WTC11 (cell line): Measurements from ENCODE around the gene ADSL. TPM values are rescaled to one million over a fixed set of nuclear protein-coding genes. Genes with fewer than 3 reads are reported as not detected.

ENCODE experiments used
- ATAC-seq: fragments of 200-7000 bp; cut with Tn5 transposase; 2 replicates; pipeline ENCODE4 v1.10.0; 2021; ENCODE audit warnings: mild to moderate bottlenecking, moderate library complexity
- CTCF ChIA-PET: fragments of 300-600 bp; sonication (Branson Sonifier 250); formaldehyde crosslinking; loops from one replicate; lab custom pipeline; 2021; ENCODE audit warnings: antibody characterized with exemption; lab: Charles Lee
- POLR2A ChIA-PET: fragments of 350-600 bp; sonication (Branson Sonifier 250); formaldehyde crosslinking; loops from one replicate; lab custom pipeline; 2021; ENCODE audit warnings: antibody characterized with exemption; lab: Charles Lee
- DNase-seq: peaks from one replicate; pipeline ENCODE4 v3.0.0; 2021; ENCODE audit warnings: low spot score
- H3K27ac Mint-ChIP-seq: 2 replicates; pipeline ENCODE4 v1.8.0; 2021; ENCODE audit warnings: mixed read lengths
- H3K27me3 Mint-ChIP-seq: 2 replicates; pipeline ENCODE4 v1.8.0; 2021; ENCODE audit warnings: low read depth, mild to moderate bottlenecking, moderate library complexity, mixed read lengths
- H3K36me3 Mint-ChIP-seq: 2 replicates; pipeline ENCODE4 v1.8.0; 2021; ENCODE audit warnings: mixed read lengths
- H3K4me1 Mint-ChIP-seq: 2 replicates; pipeline ENCODE4 v1.8.0; 2022; ENCODE audit warnings: mixed read lengths
- H3K4me3 Mint-ChIP-seq: 2 replicates; pipeline ENCODE4 v1.8.0; 2021; ENCODE audit warnings: mild to moderate bottlenecking, moderate library complexity, mixed read lengths
- H3K9me3 Mint-ChIP-seq: 2 replicates; pipeline ENCODE4 v1.8.0; 2021; ENCODE audit warnings: mixed read lengths
- AFF4 ChIP-seq: sonication (generic); formaldehyde crosslinking; IDR thresholded peaks from 2 replicates; pipeline ENCODE4 v1.8.1; 2023; ENCODE audit warnings: mild to moderate bottlenecking, missing genetic modification reagents, borderline replicate concordance
- CREM ChIP-seq: sonication (generic); formaldehyde crosslinking; IDR thresholded peaks from 2 replicates; pipeline ENCODE4 v1.8.1; 2022; ENCODE audit warnings: mild to moderate bottlenecking, missing genetic modification reagents, moderate library complexity
- CTCF ChIP-seq: fragments of 200-600 bp; IDR thresholded peaks from 2 replicates; pipeline ENCODE4 v1.8.0; 2022; ENCODE audit warnings: antibody characterized with exemption
- E2F4 ChIP-seq: sonication (generic); formaldehyde crosslinking; IDR thresholded peaks from 2 replicates; pipeline ENCODE4 v1.8.1; 2022; ENCODE audit warnings: low read depth, mild to moderate bottlenecking, moderate library complexity, missing genetic modification reagents, borderline replicate concordance
- E2F5 ChIP-seq: sonication (generic); formaldehyde crosslinking; IDR thresholded peaks from 2 replicates; pipeline ENCODE4 v1.8.1; 2022; ENCODE audit warnings: mild to moderate bottlenecking, moderate library complexity, missing genetic modification reagents
- ELF4 ChIP-seq: sonication (generic); formaldehyde crosslinking; IDR thresholded peaks from 2 replicates; pipeline ENCODE4 v1.8.1; 2022; ENCODE audit warnings: low read depth, mild to moderate bottlenecking, moderate library complexity, missing genetic modification reagents
- ETV6 ChIP-seq: sonication (generic); formaldehyde crosslinking; IDR thresholded peaks from 2 replicates; pipeline ENCODE4 v1.8.1; 2022; ENCODE audit warnings: mild to moderate bottlenecking, missing genetic modification reagents
- FOXK1 ChIP-seq: sonication (generic); formaldehyde crosslinking; IDR thresholded peaks from 2 replicates; pipeline ENCODE4 v1.8.0; 2022; ENCODE audit warnings: mild to moderate bottlenecking, moderate library complexity, missing genetic modification reagents
- GABPB1 ChIP-seq: sonication (generic); formaldehyde crosslinking; IDR thresholded peaks from 2 replicates; pipeline ENCODE4 v1.8.1; 2023; ENCODE audit warnings: mild to moderate bottlenecking, missing genetic modification reagents
- IRF1 ChIP-seq: sonication (generic); formaldehyde crosslinking; IDR thresholded peaks from 2 replicates; pipeline ENCODE4 v1.8.0; 2023; ENCODE audit warnings: missing genetic modification reagents
- MXD4 ChIP-seq: fragments of 250-450 bp; sonication (Bioruptor Pico); IDR thresholded peaks from 2 replicates; pipeline ENCODE4 v1.8.0; 2021; ENCODE audit warnings: mild to moderate bottlenecking, moderate library complexity, borderline replicate concordance
- NFATC4 ChIP-seq: fragments of 250-450 bp; sonication (Bioruptor Pico); IDR thresholded peaks from 2 replicates; pipeline ENCODE4 v1.9.0; 2021; ENCODE audit warnings: mild to moderate bottlenecking
- NFE2L1 ChIP-seq: sonication (generic); formaldehyde crosslinking; IDR thresholded peaks from 2 replicates; pipeline ENCODE4 v1.8.1; 2023; ENCODE audit warnings: missing genetic modification reagents
- NR3C1 ChIP-seq: sonication (generic); formaldehyde crosslinking; conservative IDR thresholded peaks from 2 replicates; pipeline ENCODE4 v1.8.1; 2023; ENCODE audit warnings: low read depth, mild to moderate bottlenecking, missing genetic modification reagents
- RELA ChIP-seq: sonication (generic); formaldehyde crosslinking; IDR thresholded peaks from 2 replicates; pipeline ENCODE4 v1.8.1; 2022; ENCODE audit warnings: missing genetic modification reagents, mild to moderate bottlenecking, borderline replicate concordance
- RORB ChIP-seq: fragments of 250-450 bp; sonication (Bioruptor Pico); IDR thresholded peaks from 2 replicates; pipeline ENCODE4 v1.9.0; 2021; ENCODE audit warnings: mild to moderate bottlenecking
- SMAD4 ChIP-seq: sonication (generic); formaldehyde crosslinking; IDR thresholded peaks from 2 replicates; pipeline ENCODE4 v1.8.0; 2022; ENCODE audit warnings: mild to moderate bottlenecking, missing genetic modification reagents
- STAT6 ChIP-seq: sonication (generic); formaldehyde crosslinking; conservative IDR thresholded peaks from 2 replicates; pipeline ENCODE4 v1.8.1; 2023; ENCODE audit warnings: mild to moderate bottlenecking, low read depth, missing genetic modification reagents, moderate library complexity
- TEAD1 ChIP-seq: sonication (generic); formaldehyde crosslinking; IDR thresholded peaks from 2 replicates; pipeline ENCODE4 v1.8.0; 2022; ENCODE audit warnings: mild to moderate bottlenecking, missing genetic modification reagents
- USF1 ChIP-seq: sonication (generic); formaldehyde crosslinking; IDR thresholded peaks from 2 replicates; pipeline ENCODE4 v1.8.0; 2022; ENCODE audit warnings: mild to moderate bottlenecking, missing genetic modification reagents
- ZBTB21 ChIP-seq: sonication (generic); formaldehyde crosslinking; IDR thresholded peaks from 2 replicates; pipeline ENCODE4 v1.8.1; 2023; ENCODE audit warnings: mild to moderate bottlenecking, missing genetic modification reagents, borderline replicate concordance
- ZNF232 ChIP-seq: sonication (generic); formaldehyde crosslinking; IDR thresholded peaks from 2 replicates; pipeline ENCODE4 v1.8.0; 2022; ENCODE audit warnings: mild to moderate bottlenecking, missing genetic modification reagents
- ZNF263 ChIP-seq: sonication (generic); formaldehyde crosslinking; IDR thresholded peaks from 2 replicates; pipeline ENCODE4 v1.8.1; 2022; ENCODE audit warnings: low read depth, mild to moderate bottlenecking, moderate library complexity, missing genetic modification reagents
- ZNF317 ChIP-seq: sonication (generic); formaldehyde crosslinking; IDR thresholded peaks from 2 replicates; pipeline ENCODE4 v1.8.1; 2023; ENCODE audit warnings: low read depth, mild to moderate bottlenecking, moderate library complexity, missing genetic modification reagents, borderline replicate concordance
- ZNF416 ChIP-seq: fragments of 250-450 bp; sonication (Bioruptor Pico); IDR thresholded peaks from 2 replicates; pipeline ENCODE4 v1.9.0; 2021; ENCODE audit warnings: mild to moderate bottlenecking, inconsistent platforms
- total RNA-seq: library from RNA; stranded (reverse); gene quantifications from 3 replicates; pipeline ENCODE4 v1.2.3, GENCODE V29; 2021

Gene ADSL
- total RNA-seq, 1 experiment from 2014 or later, result 154 TPM

- Mint-ChIP-seq H3K4me3 (no peak overlapping the region), H3K9me3 (no peaks in the 10 kb centered on the region), H3K36me3 (peaks cover 13% of the 10 kb centered on the region), H3K27ac (no peak overlapping the region), H3K27me3 (no peaks in the 10 kb centered on the region), H3K4me1 (no peaks in the 10 kb centered on the region)
- DNase-seq, result no peak
- CTCF ChIA-PET, result no interaction called here
- POLR2A ChIA-PET, result no interaction called here
- no peak for TF ChIP-seq ETV6 (CRISPR knock-in tag)
- no peak for TF ChIP-seq E2F5 (CRISPR knock-in tag)
- no peak for TF ChIP-seq AFF4
- TF ChIP-seq STAT6 (CRISPR knock-in tag), result no peak
- no peak for TF ChIP-seq USF1
- TF ChIP-seq ZNF232, result no peak
- TF ChIP-seq ELF4 (CRISPR knock-in tag), result no peak
- ATAC-seq, result no peak
These were observed 84.7 kb downstream of the ADSL start for GRCh38 chr22:40430991-40431390.

GRCh38 chr22:40432157-40432556 lies 85.9 kb downstream of the ADSL start:
- no peak for ATAC-seq
- POLR2A ChIA-PET, result interaction anchor here (0.5 to 0.6 kb wide), 2 partner anchors 240 to 1377 kb away, joined by 3 to 4 read pairs; no protein-coding TSS in a partner anchor

More at GRCh38 chr22:40432157-40432556, 85.9 kb downstream of the ADSL start:
- H3K4me1 Mint-ChIP-seq, result 0 out of 2 replicates have a peak, but pooled peaks cover 6% of the 10 kb centered on the region
- no peak for DNase-seq
- H3K9me3 Mint-ChIP-seq, result no peaks in the 10 kb centered on the region
- no peak overlapping the region for H3K4me3 Mint-ChIP-seq
- no peak for TF ChIP-seq TEAD1
- no peak for TF ChIP-seq SMAD4 (CRISPR knock-in tag)
- no peak for TF ChIP-seq CTCF
- no peak for TF ChIP-seq RELA (CRISPR knock-in tag)
- TF ChIP-seq ZNF317 (CRISPR knock-in tag), result no peak
- no peak for TF ChIP-seq NFE2L1 (CRISPR knock-in tag)
- TF ChIP-seq ZNF263 (CRISPR knock-in tag), result no peak
- no peak for TF ChIP-seq MXD4
- no peak for TF ChIP-seq NR3C1 (CRISPR knock-in tag)
- no peak for TF ChIP-seq NFATC4 (CRISPR knock-in tag)
- TF ChIP-seq RORB, result no peak
- TF ChIP-seq ZNF416 (CRISPR knock-in tag), result no peak
- no peak for TF ChIP-seq FOXK1 (CRISPR knock-in tag)
- TF ChIP-seq GABPB1 (CRISPR knock-in tag), result no peak
- no peak for TF ChIP-seq E2F4
- TF ChIP-seq IRF1 (CRISPR knock-in tag), result no peak
- TF ChIP-seq ZBTB21 (CRISPR knock-in tag), result no peak
- no peak for TF ChIP-seq CREM (CRISPR knock-in tag)
- peaks cover 13% of the 10 kb centered on the region for H3K36me3 Mint-ChIP-seq
- no peaks in the 10 kb centered on the region for H3K27me3 Mint-ChIP-seq
- CTCF ChIA-PET, result no interaction called here
- no peak overlapping the region for H3K27ac Mint-ChIP-seq
